HCT116 (cell line): Measurements from ENCODE around the gene AHSP. TPM values are rescaled to one million over a fixed set of nuclear protein-coding genes. Genes with fewer than 3 reads are reported as not detected.

Source experiments
- ATAC-seq: fragments of 200-7000 bp; cut with Tn5 transposase; 2 replicates; pipeline ENCODE4 v1.9.1; 2020; ENCODE audit warnings: mild to moderate bottlenecking, moderate library complexity
- BruUV-seq: library from RNA; stranded (reverse); fragments of 400-500 nt; replicated peaks from 2 replicates; lab custom pipeline; 2021; lab: Mats Ljungman, UMichigan
- CTCF ChIA-PET: fragments of 300-600 bp; sonication (Branson Sonifier 250); formaldehyde crosslinking; loops from one replicate; lab custom pipeline; 2021; ENCODE audit warnings: antibody characterized with exemption; lab: Charles Lee
- POLR2A ChIA-PET: fragments of 300-600, 350-600 bp; sonication (Branson Sonifier 250); formaldehyde crosslinking; loops from one replicate; lab custom pipeline; 2021; ENCODE audit warnings: antibody characterized with exemption; lab: Charles Lee
- RAD21 ChIA-PET, 2 experiments: fragments of 300-600 bp; sonication (Branson Sonifier 250); formaldehyde crosslinking; loops; one replicate each; lab custom pipeline; 2023; ENCODE audit warnings: low total read pairs in 2 of 2; ENCODE audit not compliant: uncharacterized antibody in 2 of 2, unreplicated experiment in 2 of 2, low non-redundant PET in 1 of 2; lab: Charles Lee
- DNase-seq: peaks from one replicate; pipeline ENCODE4 v3.0.0-alpha.2; 2010; ENCODE audit warnings: low read depth, low spot score
- H2AFZ ChIP-seq: fragments of 200-600 bp; shearing (Covaris generic), sonication (generic); 2 replicates; pipeline ENCODE4 v1.6.1; 2017; ENCODE audit warnings: low read depth, mixed run types, mixed read lengths, antibody characterized with exemption, low read length; ENCODE audit not compliant: poor library complexity, severe bottlenecking
- H3K27ac ChIP-seq: 2 replicates; pipeline ENCODE4 v1.5.1; 2012; ENCODE audit warnings: low read depth, low read length
- H3K27me3 ChIP-seq: fragments of 200-600 bp; sonication (generic); 2 replicates; pipeline ENCODE4 v1.6.1; 2016; ENCODE audit warnings: mixed run types, low read length, mixed read lengths; ENCODE audit not compliant: insufficient read depth
- H3K36me3 ChIP-seq, 2 experiments: fragments of 200-500 bp in 1 of 2; fragments of 200-600 bp in 1 of 2; sonication (Bioruptor generic) in 1 of 2; sonication (generic) in 1 of 2; 2 replicates each; pipeline versions ENCODE4 v1.5.1 to v1.6.1; 2014 to 2016; ENCODE audit warnings: low read length in 2 of 2, inconsistent platforms in 1 of 2, mixed read lengths in 1 of 2, mixed run types in 1 of 2; ENCODE audit not compliant: insufficient read depth in 2 of 2, control insufficient read depth in 1 of 2
- H3K4me1 ChIP-seq, 2 experiments: fragments of 200-600 bp in 1 of 2; sonication (generic) in 1 of 2; 2 replicates each; pipeline versions ENCODE4 v1.5.1 to v1.6.1; 2012 to 2017; ENCODE audit warnings: low read length in 2 of 2, inconsistent platforms in 1 of 2, mild to moderate bottlenecking in 1 of 2, mixed read lengths in 1 of 2, mixed run types in 1 of 2, moderate library complexity in 1 of 2; ENCODE audit not compliant: insufficient read depth in 2 of 2, control insufficient read depth in 1 of 2
- H3K4me2 ChIP-seq: fragments of 200-600 bp; sonication (generic); 2 replicates; pipeline ENCODE4 v1.6.1; 2017; ENCODE audit warnings: mixed run types, low read length, mixed read lengths
- H3K4me3 ChIP-seq, 2 experiments: fragments of 200-600 bp in 1 of 2; sonication (generic) in 1 of 2; replicated peaks in 1 of 2; 2 replicates each; pipeline ENCODE4 v1.5.1; 2011 to 2016; ENCODE audit warnings: low read length in 2 of 2, control low read depth in 1 of 2, low read depth in 1 of 2, mild to moderate bottlenecking in 1 of 2, mixed read lengths in 1 of 2, mixed run types in 1 of 2
- H3K79me2 ChIP-seq: fragments of 200-600 bp; sonication (generic); 2 replicates; pipeline ENCODE4 v1.6.1; 2017; ENCODE audit warnings: mild to moderate bottlenecking, mixed run types, low read length, moderate library complexity, mixed read lengths; ENCODE audit not compliant: insufficient read depth
- H3K9ac ChIP-seq: fragments of 200-600 bp; sonication (generic); 2 replicates; pipeline ENCODE4 v1.6.1; 2016; ENCODE audit warnings: low read length, mixed read lengths
- H3K9me2 ChIP-seq: fragments of 200-600 bp; sonication (generic), shearing (Covaris generic); 2 replicates; pipeline ENCODE4 v1.6.1; 2017; ENCODE audit warnings: mixed run types, mild to moderate bottlenecking, moderate library complexity; ENCODE audit not compliant: insufficient read depth
- H3K9me3 ChIP-seq, 2 experiments: fragments of 200-500 bp in 1 of 2; fragments of 200-600 bp in 1 of 2; sonication (Bioruptor generic) in 1 of 2; sonication (generic) in 1 of 2; 2 replicates each; pipeline ENCODE4 v1.6.1; 2014 to 2017; ENCODE audit warnings: low read length in 2 of 2, mixed read lengths in 2 of 2, inconsistent platforms in 1 of 2, low read depth in 1 of 2, mild to moderate bottlenecking in 1 of 2, mixed run types in 1 of 2, moderate library complexity in 1 of 2; ENCODE audit not compliant: control insufficient read depth in 1 of 2, insufficient read depth in 1 of 2
- H4K20me1 ChIP-seq: fragments of 200-600 bp; sonication (generic), shearing (Covaris generic); 2 replicates; pipeline ENCODE4 v1.6.1; 2017; ENCODE audit warnings: mixed run types, mild to moderate bottlenecking, moderate library complexity; ENCODE audit not compliant: insufficient read depth
- CBX3 ChIP-seq: IDR thresholded peaks from 2 replicates; pipeline ENCODE4 v1.6.1; 2012; ENCODE audit warnings: low read depth
- EGR1 ChIP-seq: IDR thresholded peaks from 2 replicates; pipeline ENCODE4 v1.6.1; 2012; ENCODE audit warnings: low read depth
- EZH2phosphoT487 ChIP-seq: fragments of 200-600 bp; IDR thresholded peaks from 2 replicates; pipeline ENCODE4 v1.6.1; 2018; ENCODE audit warnings: antibody characterized with exemption, borderline replicate concordance
- JUND ChIP-seq: IDR thresholded peaks from 2 replicates; pipeline ENCODE4 v1.6.1; 2012
- POLR2AphosphoS5 ChIP-seq: IDR thresholded peaks from 2 replicates; pipeline ENCODE4 v1.6.1; 2011; ENCODE audit warnings: mild to moderate bottlenecking, low read depth, low read length, moderate library complexity
- RAD21 ChIP-seq: IDR thresholded peaks from 2 replicates; pipeline ENCODE4 v1.6.1; 2012; ENCODE audit warnings: low read depth, mild to moderate bottlenecking
- SIN3A ChIP-seq: IDR thresholded peaks from 2 replicates; pipeline ENCODE4 v1.6.1; 2012; ENCODE audit warnings: low read depth
- TCF7L2 ChIP-seq: IDR thresholded peaks from 2 replicates; pipeline ENCODE4 v1.7.0; 2011; ENCODE audit warnings: borderline replicate concordance, inconsistent platforms; ENCODE audit not compliant: insufficient read depth, insufficient read length; ENCODE audit errors: extremely low read depth
- ZFX ChIP-seq: fragments of 450-650 bp; IDR thresholded peaks from 2 replicates; pipeline ENCODE4 v1.6.1; 2017
- intact Hi-C: fragments of 100-400 bp; cut with micrococcal nuclease; formaldehyde crosslinking; loops from 2 replicates; pipeline ENCODE4 v1.10.0; 2022
- total RNA-seq: library from RNA; stranded (reverse); gene quantifications from one replicate; pipeline ENCODE4 v1.2.1, GENCODE V29; 2021; ENCODE audit not compliant: unreplicated experiment
- TF ChIP-seq, protein P1 (sequence below): IDR thresholded peaks from 2 replicates; pipeline ENCODE4 v1.6.1; 2011; ENCODE audit warnings: mild to moderate bottlenecking, low read length, moderate library complexity; ENCODE audit not compliant: insufficient replicate concordance; ENCODE audit errors: extremely low read depth
- TF ChIP-seq, protein P2 (sequence below): IDR thresholded peaks from 2 replicates; pipeline ENCODE4 v1.6.1; 2012; ENCODE audit warnings: low read depth
- TF ChIP-seq, protein P3 (sequence below): IDR thresholded peaks from 2 replicates; pipeline ENCODE4 v1.6.1; 2012
- TF ChIP-seq, protein P4 (sequence below): IDR thresholded peaks from 2 replicates; pipeline ENCODE4 v1.6.1; 2012

The AHSP gene
- total RNA-seq, 1 experiment from 2014 or later: not detected

DNA sequence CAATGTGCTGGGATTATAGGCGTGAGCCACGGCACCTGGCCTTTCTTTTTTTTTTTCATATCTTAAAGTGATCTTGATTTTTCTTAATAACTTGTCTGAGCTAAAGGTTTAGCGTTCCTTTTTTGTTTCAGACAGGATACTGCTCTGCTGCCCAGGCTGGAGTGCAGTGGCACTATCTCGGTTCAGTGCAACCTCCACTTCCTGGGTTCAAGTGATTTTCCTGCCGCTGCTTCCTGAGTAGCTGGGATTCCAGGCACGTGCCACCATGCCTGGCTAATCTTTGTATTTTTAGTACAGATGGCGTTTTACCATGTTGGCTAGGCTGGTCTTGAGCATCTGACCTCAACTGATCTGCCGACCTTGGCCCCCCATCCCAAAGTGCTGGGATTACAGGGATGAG lies 23.5 kb upstream of the AHSP start:
- no peak overlapping the region for H3K4me3 ChIP-seq
- ATAC-seq: no peak
- intact Hi-C loops: loop anchor here (10.0 kb wide), 1 partner anchor 371 kb away; the partner anchor contains the start of gene ZNF267
- no TSS peak for BruUV-seq
- TF ChIP-seq, protein P1, sequence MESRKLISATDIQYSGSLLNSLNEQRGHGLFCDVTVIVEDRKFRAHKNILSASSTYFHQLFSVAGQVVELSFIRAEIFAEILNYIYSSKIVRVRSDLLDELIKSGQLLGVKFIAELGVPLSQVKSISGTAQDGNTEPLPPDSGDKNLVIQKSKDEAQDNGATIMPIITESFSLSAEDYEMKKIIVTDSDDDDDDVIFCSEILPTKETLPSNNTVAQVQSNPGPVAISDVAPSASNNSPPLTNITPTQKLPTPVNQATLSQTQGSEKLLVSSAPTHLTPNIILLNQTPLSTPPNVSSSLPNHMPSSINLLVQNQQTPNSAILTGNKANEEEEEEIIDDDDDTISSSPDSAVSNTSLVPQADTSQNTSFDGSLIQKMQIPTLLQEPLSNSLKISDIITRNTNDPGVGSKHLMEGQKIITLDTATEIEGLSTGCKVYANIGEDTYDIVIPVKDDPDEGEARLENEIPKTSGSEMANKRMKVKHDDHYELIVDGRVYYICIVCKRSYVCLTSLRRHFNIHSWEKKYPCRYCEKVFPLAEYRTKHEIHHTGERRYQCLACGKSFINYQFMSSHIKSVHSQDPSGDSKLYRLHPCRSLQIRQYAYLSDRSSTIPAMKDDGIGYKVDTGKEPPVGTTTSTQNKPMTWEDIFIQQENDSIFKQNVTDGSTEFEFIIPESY: no peak
- TF ChIP-seq TCF7L2 (no peak), CBX3 (no peak)
- TF ChIP-seq, all 23 proteins: peak for 0
- peaks cover 16% of the 10 kb centered on the region for H3K79me2 ChIP-seq
- no peak overlapping the region for H3K27ac ChIP-seq
- H3K9me3 ChIP-seq: no peaks in the 10 kb centered on the region
- no peaks in the 10 kb centered on the region for H3K9me2 ChIP-seq
- H3K36me3 ChIP-seq: peaks cover 3 to 4% of the 10 kb centered on the region in 2 experiments; a peak in 2 of 4 replicates
- DNase-seq: no peak
- peaks cover 8 to 12% of the 10 kb centered on the region in 2 experiments; a peak in 3 of 4 replicates for H3K4me1 ChIP-seq
- ChIA-PET CTCF (no interaction called here), POLR2A (no interaction called here), RAD21 (no interaction called here)
- H3K27me3 ChIP-seq: no peaks in the 10 kb centered on the region
- no peak overlapping the region for H2AFZ ChIP-seq
- no peak overlapping the region for H3K9ac ChIP-seq
- no peaks in the 10 kb centered on the region for H4K20me1 ChIP-seq
- H3K4me2 ChIP-seq: no peak overlapping the region

DNA sequence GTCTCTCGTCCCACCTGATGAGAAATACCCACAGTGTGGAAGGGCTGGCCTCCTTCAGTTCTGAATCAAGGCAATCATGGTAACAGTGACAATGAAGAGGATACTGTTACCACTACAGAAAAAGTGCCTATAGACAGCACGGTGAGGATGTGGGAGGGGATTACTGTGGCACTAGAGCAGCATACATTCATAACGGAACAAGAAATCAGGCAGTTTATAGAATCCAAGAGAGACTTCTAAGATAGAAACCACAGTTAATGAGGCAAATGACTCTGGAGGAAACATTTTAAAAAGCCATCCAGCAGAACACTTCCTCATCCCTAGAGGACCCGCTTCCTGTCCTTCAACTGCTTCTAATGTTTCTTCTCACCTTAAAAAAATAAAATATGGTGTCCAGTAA lies 22.2 kb upstream of the AHSP start:
- RAD21 ChIA-PET: no interaction called here
- H3K9me2 ChIP-seq: no peaks in the 10 kb centered on the region
- ATAC-seq (no peak), DNase-seq (no peak)
- H3K4me3 ChIP-seq: no peak overlapping the region
- H4K20me1 ChIP-seq: no peaks in the 10 kb centered on the region
- POLR2A ChIA-PET: no interaction called here
- CTCF ChIA-PET: no interaction called here
- intact Hi-C loops: loop anchor here (10.0 kb wide), 1 partner anchor 369 kb away; the partner anchor contains the start of gene ZNF267
- peaks cover 16% of the 10 kb centered on the region for H3K79me2 ChIP-seq
- no peak overlapping the region for H3K27ac ChIP-seq
- no peak overlapping the region for H2AFZ ChIP-seq
- H3K27me3 ChIP-seq: no peaks in the 10 kb centered on the region
- H3K4me2 ChIP-seq: no peak overlapping the region
- peaks cover 0 to 3% of the 10 kb centered on the region in 2 experiments; a peak in 1 of 4 replicates for H3K36me3 ChIP-seq
- peaks cover 14 to 20% of the 10 kb centered on the region in 2 experiments; a peak in 3 of 4 replicates for H3K4me1 ChIP-seq
- no peak overlapping the region for H3K9ac ChIP-seq
- BruUV-seq: no TSS peak
- no peaks in the 10 kb centered on the region for H3K9me3 ChIP-seq
- TF ChIP-seq POLR2AphosphoS5 (no peak), EGR1 (no peak), EZH2phosphoT487 (no peak), ZFX (no peak), SIN3A (no peak), JUND (no peak), CBX3 (no peak), RAD21 (no peak), TCF7L2 (no peak)
- TF ChIP-seq, protein P2, sequence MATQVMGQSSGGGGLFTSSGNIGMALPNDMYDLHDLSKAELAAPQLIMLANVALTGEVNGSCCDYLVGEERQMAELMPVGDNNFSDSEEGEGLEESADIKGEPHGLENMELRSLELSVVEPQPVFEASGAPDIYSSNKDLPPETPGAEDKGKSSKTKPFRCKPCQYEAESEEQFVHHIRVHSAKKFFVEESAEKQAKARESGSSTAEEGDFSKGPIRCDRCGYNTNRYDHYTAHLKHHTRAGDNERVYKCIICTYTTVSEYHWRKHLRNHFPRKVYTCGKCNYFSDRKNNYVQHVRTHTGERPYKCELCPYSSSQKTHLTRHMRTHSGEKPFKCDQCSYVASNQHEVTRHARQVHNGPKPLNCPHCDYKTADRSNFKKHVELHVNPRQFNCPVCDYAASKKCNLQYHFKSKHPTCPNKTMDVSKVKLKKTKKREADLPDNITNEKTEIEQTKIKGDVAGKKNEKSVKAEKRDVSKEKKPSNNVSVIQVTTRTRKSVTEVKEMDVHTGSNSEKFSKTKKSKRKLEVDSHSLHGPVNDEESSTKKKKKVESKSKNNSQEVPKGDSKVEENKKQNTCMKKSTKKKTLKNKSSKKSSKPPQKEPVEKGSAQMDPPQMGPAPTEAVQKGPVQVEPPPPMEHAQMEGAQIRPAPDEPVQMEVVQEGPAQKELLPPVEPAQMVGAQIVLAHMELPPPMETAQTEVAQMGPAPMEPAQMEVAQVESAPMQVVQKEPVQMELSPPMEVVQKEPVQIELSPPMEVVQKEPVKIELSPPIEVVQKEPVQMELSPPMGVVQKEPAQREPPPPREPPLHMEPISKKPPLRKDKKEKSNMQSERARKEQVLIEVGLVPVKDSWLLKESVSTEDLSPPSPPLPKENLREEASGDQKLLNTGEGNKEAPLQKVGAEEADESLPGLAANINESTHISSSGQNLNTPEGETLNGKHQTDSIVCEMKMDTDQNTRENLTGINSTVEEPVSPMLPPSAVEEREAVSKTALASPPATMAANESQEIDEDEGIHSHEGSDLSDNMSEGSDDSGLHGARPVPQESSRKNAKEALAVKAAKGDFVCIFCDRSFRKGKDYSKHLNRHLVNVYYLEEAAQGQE: no peak
- TF ChIP-seq, protein P3, sequence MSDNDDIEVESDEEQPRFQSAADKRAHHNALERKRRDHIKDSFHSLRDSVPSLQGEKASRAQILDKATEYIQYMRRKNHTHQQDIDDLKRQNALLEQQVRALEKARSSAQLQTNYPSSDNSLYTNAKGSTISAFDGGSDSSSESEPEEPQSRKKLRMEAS: no peak
- TF ChIP-seq, protein P4, sequence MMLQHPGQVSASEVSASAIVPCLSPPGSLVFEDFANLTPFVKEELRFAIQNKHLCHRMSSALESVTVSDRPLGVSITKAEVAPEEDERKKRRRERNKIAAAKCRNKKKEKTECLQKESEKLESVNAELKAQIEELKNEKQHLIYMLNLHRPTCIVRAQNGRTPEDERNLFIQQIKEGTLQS: no peak
